ENCODE results near the gene CPPED1. TPM values are rescaled to one million over a fixed set of nuclear protein-coding genes. Genes with fewer than 3 reads are reported as not detected.

CPPED1 gene
- total and polyA plus RNA-seq, 12 donors = 5.6 to 20.2 (median 13.6) TPM

DNA sequence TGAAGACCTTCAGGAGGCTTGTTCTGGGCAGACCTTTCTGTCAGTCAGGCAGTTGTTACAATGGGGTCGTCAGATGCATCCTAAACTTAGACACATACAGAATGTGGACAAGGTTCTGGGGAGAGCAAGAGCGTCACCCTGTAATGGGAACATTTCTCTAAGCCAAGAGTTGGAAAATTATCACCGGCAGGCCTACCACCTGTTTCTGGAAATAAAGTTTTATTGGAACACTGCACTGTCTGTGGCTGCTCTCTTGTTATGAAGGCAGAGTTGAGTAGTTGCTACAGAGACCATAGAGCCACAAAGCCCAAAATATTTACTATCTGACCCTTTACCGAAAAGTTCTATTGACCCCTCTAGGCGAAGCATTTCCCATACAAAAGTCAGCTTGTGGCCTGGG, 106.2 kb downstream of the CPPED1 start:
- Histone ChIP-seq H3K4me3 (no peak overlapping the region), H3K36me3 (peaks cover 0 to 18% (median 0%) of the 10 kb centered on the region in 9 donors), H3K27me3 (no peaks in the 10 kb centered on the region), H3K4me1 (no peaks in the 10 kb centered on the region), H3K9me3 (no peaks in the 10 kb centered on the region), H3K27ac (no peak overlapping the region)
- ATAC-seq (no peak), DNase-seq (no peak)
- intact Hi-C loops (cut with DNase I) = no loop called here
- TF ChIP-seq CTCF (IDR thresholded peaks at IDR 0.05) = no peak
- 88 to 90% methylated on average over 5 of the region's 5 CpGs for WGBS, 2 donors

DNA sequence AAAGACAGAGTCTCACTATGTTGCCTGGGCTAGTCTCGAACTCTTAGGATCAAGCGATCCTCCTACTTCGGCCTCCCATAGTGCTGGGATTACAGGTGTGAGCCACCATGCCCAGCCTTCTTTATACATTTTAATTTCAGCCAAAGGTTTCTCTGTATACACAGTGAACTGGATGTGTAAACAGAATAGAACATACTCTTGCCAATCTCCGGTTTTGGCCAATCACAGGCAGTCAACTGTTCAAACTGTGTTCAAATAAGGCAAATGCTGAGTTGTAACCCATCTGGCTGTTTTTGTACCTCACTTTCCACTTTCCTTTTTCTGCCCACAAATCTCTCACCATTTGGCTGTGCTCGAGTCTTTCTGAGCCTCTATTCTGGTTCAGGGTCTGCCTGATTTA, 108.2 kb downstream of the CPPED1 start:
- 95 to 97% methylated on average over 5 of the region's 5 CpGs for WGBS, 2 donors
- no peak overlapping the region for H3K4me3 ChIP-seq
- H3K27me3 ChIP-seq = no peaks in the 10 kb centered on the region
- H3K27ac ChIP-seq = no peak overlapping the region
- DNase-seq = no peak
- peaks cover 0 to 12% (median 0%) of the 10 kb centered on the region in 9 donors for H3K36me3 ChIP-seq
- ATAC-seq = no peak
- no peaks in the 10 kb centered on the region for H3K9me3 ChIP-seq
- intact Hi-C loops (cut with DNase I) = no loop called here
- no peak for TF ChIP-seq CTCF (IDR thresholded peaks at IDR 0.05)
- no peaks in the 10 kb centered on the region for H3K4me1 ChIP-seq

DNA sequence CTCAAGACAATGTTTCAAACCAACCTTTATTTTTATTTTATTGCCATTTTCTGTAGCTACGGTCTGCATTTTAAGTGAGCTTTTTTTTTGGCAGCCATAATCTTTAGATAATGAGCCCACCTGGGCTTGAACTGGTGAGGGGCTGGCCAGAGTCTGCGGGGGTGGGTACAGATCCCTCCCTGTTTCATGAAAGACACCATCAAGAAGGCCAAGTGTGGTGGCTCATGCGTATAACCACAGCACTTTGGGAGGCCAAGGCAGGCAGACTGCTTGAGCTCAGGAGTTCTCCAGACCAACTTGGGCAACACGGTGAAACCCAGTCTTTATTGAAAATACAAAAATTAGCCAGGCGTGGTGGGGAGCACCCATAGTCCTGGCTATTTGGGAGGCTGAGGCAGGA, 113.7 kb downstream of the CPPED1 start:
- no peaks in the 10 kb centered on the region for H3K9me3 ChIP-seq
- 91% methylated on average over 5 of the region's 5 CpGs for WGBS, 2 donors
- H3K4me3 ChIP-seq = no peak overlapping the region
- no peak for TF ChIP-seq CTCF (IDR thresholded peaks at IDR 0.05)
- no peak overlapping the region for H3K27ac ChIP-seq
- H3K36me3 ChIP-seq = peaks cover 0 to 7% (median 0%) of the 10 kb centered on the region in 9 donors
- intact Hi-C loops (cut with DNase I) = no loop called here
- H3K27me3 ChIP-seq = no peaks in the 10 kb centered on the region
- DNase-seq (no peak), ATAC-seq (no peak)
- peaks cover 0 to 4% (median 0%) of the 10 kb centered on the region in 9 donors for H3K4me1 ChIP-seq

DNA sequence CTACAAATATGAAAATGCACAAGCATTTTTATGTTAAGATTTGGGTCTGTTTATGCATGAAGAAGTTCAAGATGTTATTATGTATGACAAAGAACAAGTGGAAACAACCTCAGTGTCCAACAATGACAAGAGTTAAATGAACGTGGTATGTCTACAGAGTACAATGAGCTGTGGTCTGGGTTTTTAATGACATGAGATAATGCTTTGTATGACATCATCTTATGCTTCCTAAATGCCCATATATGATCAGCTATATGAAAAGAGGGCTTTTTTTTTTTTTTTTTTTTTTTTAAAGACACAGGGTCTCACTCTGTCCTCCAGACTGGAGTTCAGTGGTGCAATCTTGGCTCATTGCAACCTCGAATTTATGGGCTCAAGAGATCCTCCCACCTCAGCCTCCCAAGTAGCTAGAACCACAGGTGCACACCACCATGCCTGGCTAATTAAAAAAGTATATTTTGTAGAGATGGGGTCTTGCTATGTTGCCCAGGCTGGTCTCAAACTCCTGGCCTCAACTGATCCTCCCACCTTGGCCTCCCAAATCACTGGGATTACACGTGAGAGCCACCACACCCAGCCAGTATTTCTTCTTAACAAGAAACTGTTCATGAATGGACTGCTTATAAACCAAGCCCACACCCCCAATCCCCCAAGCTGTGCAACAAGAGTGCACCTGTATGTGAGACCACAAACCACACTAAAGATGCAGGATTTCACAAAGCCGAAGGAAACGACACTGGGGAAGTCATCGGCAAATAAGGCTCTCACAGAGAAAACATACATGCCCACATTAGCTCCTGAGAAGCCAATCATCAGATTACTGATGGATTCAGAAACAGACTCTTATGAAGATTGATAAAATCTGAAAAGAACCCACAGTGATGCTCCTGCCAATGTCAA, 114.5 kb downstream of the CPPED1 start:
- no peak for TF ChIP-seq CTCF (IDR thresholded peaks at IDR 0.05)
- Histone ChIP-seq H3K4me1 (peaks cover 0 to 4% (median 0%) of the 10 kb centered on the region in 9 donors), H3K36me3 (peaks cover 0 to 7% (median 0%) of the 10 kb centered on the region in 9 donors), H3K27me3 (no peaks in the 10 kb centered on the region), H3K27ac (no peak overlapping the region), H3K9me3 (no peaks in the 10 kb centered on the region), H3K4me3 (no peak overlapping the region)
- intact Hi-C loops (cut with DNase I) = no loop called here
- ATAC-seq = no peak
- no peak for DNase-seq
- 81 to 82% methylated on average over 6 of the region's 6 CpGs for WGBS, 2 donors
